T-helper 17 cell (primary cell): Measurements from ENCODE around the gene RFXANK. TPM values are rescaled to one million over a fixed set of nuclear protein-coding genes. Genes with fewer than 3 reads are reported as not detected.

ENCODE experiments used
- ATAC-seq: fragments of 150-1000 bp; cut with Tn5 transposase; 2 replicates; pipeline ENCODE4 v1.10.0; 2021; ENCODE audit warnings: mild to moderate bottlenecking, moderate library complexity
- DNase-seq, 3 donors: peaks; one replicate each; pipeline versions ENCODE4 v3.0.0 to v3.0.0-alpha.2; 2020 to 2021
- H3K9me3 ChIP-seq: one replicate; pipeline ENCODE4 v1.7.0; 2013; ENCODE audit warnings: low read length, mild to moderate bottlenecking; ENCODE audit not compliant: control insufficient read depth, poor library complexity, severe bottlenecking
- H3K27ac Mint-ChIP-seq: one replicate; pipeline ENCODE4 v1.8.0; 2022; ENCODE audit warnings: mild to moderate bottlenecking, moderate library complexity, mixed read lengths
- H3K27me3 Mint-ChIP-seq: one replicate; pipeline ENCODE4 v1.8.0; 2022; ENCODE audit warnings: mixed read lengths
- H3K36me3 Mint-ChIP-seq: one replicate; pipeline ENCODE4 v1.8.0; 2022; ENCODE audit warnings: low read depth, mixed read lengths
- H3K4me1 Mint-ChIP-seq: one replicate; pipeline ENCODE4 v1.8.0; 2022; ENCODE audit warnings: mild to moderate bottlenecking, mixed read lengths
- H3K4me3 Mint-ChIP-seq: one replicate; pipeline ENCODE4 v1.8.0; 2022; ENCODE audit warnings: mild to moderate bottlenecking, moderate library complexity, mixed read lengths
- total RNA-seq, 4 donors: library from RNA in 2 of 4; stranded (reverse) in 2 of 4; gene quantifications; one replicate each; pipeline ENCODE4 v1.2.3 and lab custom pipeline; 2022 to 2026

RFXANK gene
- total RNA-seq, 2 donors from 2014 or later: 61.9 to 69.2 TPM

GRCh38 chr19:19205416-19206410 lies 13.7 kb downstream of the RFXANK start:
- DNase-seq (no peak), ATAC-seq (no peak)
- H3K9me3 ChIP-seq: no peaks in the 10 kb centered on the region
- H3K27me3 Mint-ChIP-seq: peaks cover 7% of the 10 kb centered on the region
- H3K27ac Mint-ChIP-seq: no peak overlapping the region
- no peak overlapping the region for H3K4me3 Mint-ChIP-seq
- H3K4me1 Mint-ChIP-seq: peaks cover 30% of the 10 kb centered on the region
- no peaks in the 10 kb centered on the region for H3K36me3 Mint-ChIP-seq

- Mint-ChIP-seq H3K27ac (peak overlapping the region; percentile 0), H3K4me3 (peak overlapping the region; percentile 16), H3K36me3 (no peaks in the 10 kb centered on the region)
Observed at GRCh38 chr19:19206938-19207337, 14.9 kb downstream of the RFXANK start.

GRCh38 chr19:19207637-19208572 lies 15.8 kb downstream of the RFXANK start:
- Mint-ChIP-seq H3K4me3 (peak overlapping the region; percentile 1), H3K27ac (no peak overlapping the region), H3K36me3 (no peaks in the 10 kb centered on the region), H3K27me3 (peaks cover 17% of the 10 kb centered on the region), H3K4me1 (peaks cover 22% of the 10 kb centered on the region)
- ATAC-seq: no peak
- no peak for DNase-seq
- H3K9me3 ChIP-seq: no peaks in the 10 kb centered on the region

More at GRCh38 chr19:19206938-19207337, 14.9 kb downstream of the RFXANK start:
- no peaks in the 10 kb centered on the region for H3K9me3 ChIP-seq
- Mint-ChIP-seq H3K4me1 (peaks cover 30% of the 10 kb centered on the region), H3K27me3 (peaks cover 12% of the 10 kb centered on the region)
- ATAC-seq: no peak
- DNase-seq: no peak

- Mint-ChIP-seq H3K27ac (no peak overlapping the region), H3K36me3 (peaks cover 8% of the 10 kb centered on the region), H3K4me1 (peaks cover 18% of the 10 kb centered on the region), H3K4me3 (no peak overlapping the region), H3K27me3 (peaks cover 32% of the 10 kb centered on the region)
- no peaks in the 10 kb centered on the region for H3K9me3 ChIP-seq
- DNase-seq (no peak), ATAC-seq (no peak)
Observed at GRCh38 chr19:19209372-19209771, 17.3 kb downstream of the RFXANK start.

GRCh38 chr19:19211499-19212420 lies 19.7 kb downstream of the RFXANK start, which contains the start of gene NCAN:
NCAN (plus strand) TSS chr19:19211958; CDS start chr19:19216954, 4,996 bp downstream.
- Mint-ChIP-seq H3K4me1 (peaks cover 13% of the 10 kb centered on the region), H3K27ac (no peak within 1 kb of the TSS), H3K4me3 (no peak within 1 kb of the TSS), H3K27me3 (peaks cover 53% of the 10 kb centered on the region), H3K36me3 (peaks cover 8% of the 10 kb centered on the region)
- H3K9me3 ChIP-seq: no peaks in the 10 kb centered on the region
- DNase-seq (no peak), ATAC-seq (no peak)

- Mint-ChIP-seq H3K27ac (no peak overlapping the region), H3K36me3 (peaks cover 8% of the 10 kb centered on the region), H3K27me3 (peaks cover 56% of the 10 kb centered on the region)
Observed at GRCh38 chr19:19212916-19213315, 20.9 kb downstream of the RFXANK start.

GRCh38 chr19:19213426-19214158 lies 21.5 kb downstream of the RFXANK start:
- Mint-ChIP-seq H3K27ac (no peak overlapping the region), H3K36me3 (peaks cover 8% of the 10 kb centered on the region), H3K27me3 (peaks cover 56% of the 10 kb centered on the region), H3K4me1 (peaks cover 3% of the 10 kb centered on the region), H3K4me3 (no peak overlapping the region)
- ATAC-seq (peak; percentile 20), DNase-seq (no peak)
- no peaks in the 10 kb centered on the region for H3K9me3 ChIP-seq

More at GRCh38 chr19:19212916-19213315, 20.9 kb downstream of the RFXANK start:
- no peaks in the 10 kb centered on the region for H3K9me3 ChIP-seq
- Mint-ChIP-seq H3K4me1 (peaks cover 3% of the 10 kb centered on the region), H3K4me3 (no peak overlapping the region)
- DNase-seq: no peak
- no peak for ATAC-seq

GRCh38 chr19:19214159-19214490 lies 22.1 kb downstream of the RFXANK start:
- Mint-ChIP-seq H3K36me3 (peaks cover 8% of the 10 kb centered on the region), H3K27me3 (peaks cover 60% of the 10 kb centered on the region), H3K4me3 (no peak overlapping the region), H3K27ac (no peak overlapping the region), H3K4me1 (peaks cover 3% of the 10 kb centered on the region)
- no peaks in the 10 kb centered on the region for H3K9me3 ChIP-seq
- no peak for DNase-seq
- ATAC-seq: no peak

- Mint-ChIP-seq H3K4me3 (no peak overlapping the region), H3K36me3 (peaks cover 8% of the 10 kb centered on the region), H3K4me1 (peaks cover 3% of the 10 kb centered on the region), H3K27me3 (peaks cover 60% of the 10 kb centered on the region), H3K27ac (no peak overlapping the region)
- no peaks in the 10 kb centered on the region for H3K9me3 ChIP-seq
- DNase-seq (peak in 1 of 3 donors; percentile 29), ATAC-seq (no peak)
Observed at GRCh38 chr19:19214892-19215291, 22.8 kb downstream of the RFXANK start.

GRCh38 chr19:19215792-19216191 lies 23.7 kb downstream of the RFXANK start:
- peaks cover 8% of the 10 kb centered on the region for H3K36me3 Mint-ChIP-seq
- H3K4me1 Mint-ChIP-seq: peaks cover 3% of the 10 kb centered on the region
- peaks cover 54% of the 10 kb centered on the region for H3K27me3 Mint-ChIP-seq
- H3K9me3 ChIP-seq: no peaks in the 10 kb centered on the region
- no peak for DNase-seq
- H3K27ac Mint-ChIP-seq: no peak overlapping the region
- no peak for ATAC-seq
- no peak overlapping the region for H3K4me3 Mint-ChIP-seq

GRCh38 chr19:19217099-19217498 lies 25.0 kb downstream of the RFXANK start:
- DNase-seq (no peak), ATAC-seq (no peak)
- Mint-ChIP-seq H3K27ac (no peak overlapping the region), H3K4me3 (no peak overlapping the region), H3K36me3 (peaks cover 8% of the 10 kb centered on the region), H3K4me1 (peaks cover 3% of the 10 kb centered on the region), H3K27me3 (peaks cover 48% of the 10 kb centered on the region)
- H3K9me3 ChIP-seq: no peaks in the 10 kb centered on the region

- ATAC-seq (no peak), DNase-seq (no peak)
- no peaks in the 10 kb centered on the region for H3K4me1 Mint-ChIP-seq
- peaks cover 34% of the 10 kb centered on the region for H3K27me3 Mint-ChIP-seq
- H3K27ac Mint-ChIP-seq: no peak overlapping the region
- no peaks in the 10 kb centered on the region for H3K9me3 ChIP-seq
- H3K36me3 Mint-ChIP-seq: peaks cover 2% of the 10 kb centered on the region
- no peak overlapping the region for H3K4me3 Mint-ChIP-seq
Observed at GRCh38 chr19:19218911-19219310, 26.9 kb downstream of the RFXANK start.
